HG03432 (cell line): Measurements from ENCODE around the gene ACAP1.
A peak's percentile ranks its signal among the peaks of the same experiment; 100 is the strongest.

Experiments
- ATAC-seq: cut with Tn5 transposase; IDR thresholded peaks from one replicate; pipeline ENCODE4 v1.9.1; 2021; ENCODE audit warnings: mild to moderate bottlenecking, moderate library complexity; ENCODE audit not compliant: unreplicated experiment

The ACAP1 gene

DNA sequence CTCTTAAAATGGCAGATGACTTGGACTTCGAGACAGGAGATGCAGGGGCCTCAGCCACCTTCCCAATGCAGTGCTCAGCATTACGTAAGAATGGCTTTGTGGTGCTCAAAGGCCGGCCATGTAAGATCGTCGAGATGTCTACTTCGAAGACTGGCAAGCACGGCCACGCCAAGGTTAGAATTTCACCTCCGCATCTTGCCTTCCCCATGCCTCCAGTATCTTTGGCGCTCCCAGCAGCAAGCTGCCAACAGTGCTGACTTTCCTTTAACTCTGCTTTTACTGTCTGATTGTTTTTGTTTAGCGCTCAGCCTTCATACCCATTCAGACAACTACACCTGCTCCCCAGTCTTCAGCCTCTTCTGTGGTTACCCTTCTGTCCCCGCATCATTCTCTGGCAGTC, 26.7 kb upstream of the ACAP1 start:
- ATAC-seq = no peak

DNA sequence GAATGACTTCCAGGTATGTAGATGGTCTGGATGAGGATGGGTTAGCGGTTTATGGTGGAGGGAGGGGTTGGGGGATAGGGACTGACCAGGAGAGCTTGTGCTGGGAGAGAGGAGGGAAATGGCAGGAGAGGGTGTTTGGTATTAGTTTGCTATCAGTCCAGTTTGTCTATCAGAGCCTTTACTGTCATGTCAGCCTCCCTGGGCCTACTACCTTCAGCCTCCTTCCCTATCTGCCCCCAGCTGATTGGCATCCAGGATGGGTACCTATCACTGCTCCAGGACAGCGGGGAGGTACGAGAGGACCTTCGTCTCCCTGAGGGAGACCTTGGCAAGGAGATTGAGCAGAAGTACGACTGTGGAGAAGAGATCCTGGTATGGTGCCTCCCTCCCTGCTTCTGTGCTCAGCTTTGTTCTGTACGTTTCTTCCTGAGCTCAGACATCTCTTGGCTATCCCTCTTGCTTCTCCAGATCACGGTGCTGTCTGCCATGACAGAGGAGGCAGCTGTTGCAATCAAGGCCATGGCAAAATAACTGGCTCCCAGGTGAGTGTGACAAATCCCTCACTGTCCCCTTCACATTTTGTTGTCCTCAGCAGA, 25.1 kb upstream of the ACAP1 start:
- ATAC-seq = no peak

DNA sequence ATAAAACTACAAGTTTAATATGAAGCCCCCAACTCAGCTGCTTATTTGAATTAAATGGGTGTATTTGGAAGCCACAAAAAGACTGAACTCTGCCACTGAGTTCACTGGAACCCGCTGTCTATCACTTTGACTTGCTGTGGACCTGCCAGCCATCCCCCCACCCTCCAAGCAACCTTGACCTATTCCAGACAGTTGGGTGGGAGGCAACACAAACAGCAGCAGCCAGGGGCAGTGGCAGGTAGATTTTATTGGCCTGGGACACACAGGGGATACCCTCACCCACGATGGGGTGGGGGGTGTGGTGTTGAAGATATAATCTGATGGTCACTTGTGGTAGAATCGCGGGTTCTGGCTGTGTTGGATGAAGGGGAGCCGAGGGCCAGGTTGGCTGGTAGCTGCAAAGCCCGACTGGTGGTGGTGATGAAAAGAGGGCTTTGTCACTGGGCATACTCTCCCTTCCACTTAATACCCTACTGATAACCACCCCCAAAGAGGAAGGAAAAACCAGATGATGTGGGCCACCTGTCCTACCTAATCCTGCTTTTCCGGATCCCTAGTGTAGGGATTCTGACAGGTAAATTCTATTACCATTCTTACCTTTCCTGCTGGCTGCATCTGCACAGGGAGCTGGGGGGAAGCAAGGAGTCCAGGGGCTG, 23.8 kb upstream of the ACAP1 start:
- ATAC-seq = no peak

DNA sequence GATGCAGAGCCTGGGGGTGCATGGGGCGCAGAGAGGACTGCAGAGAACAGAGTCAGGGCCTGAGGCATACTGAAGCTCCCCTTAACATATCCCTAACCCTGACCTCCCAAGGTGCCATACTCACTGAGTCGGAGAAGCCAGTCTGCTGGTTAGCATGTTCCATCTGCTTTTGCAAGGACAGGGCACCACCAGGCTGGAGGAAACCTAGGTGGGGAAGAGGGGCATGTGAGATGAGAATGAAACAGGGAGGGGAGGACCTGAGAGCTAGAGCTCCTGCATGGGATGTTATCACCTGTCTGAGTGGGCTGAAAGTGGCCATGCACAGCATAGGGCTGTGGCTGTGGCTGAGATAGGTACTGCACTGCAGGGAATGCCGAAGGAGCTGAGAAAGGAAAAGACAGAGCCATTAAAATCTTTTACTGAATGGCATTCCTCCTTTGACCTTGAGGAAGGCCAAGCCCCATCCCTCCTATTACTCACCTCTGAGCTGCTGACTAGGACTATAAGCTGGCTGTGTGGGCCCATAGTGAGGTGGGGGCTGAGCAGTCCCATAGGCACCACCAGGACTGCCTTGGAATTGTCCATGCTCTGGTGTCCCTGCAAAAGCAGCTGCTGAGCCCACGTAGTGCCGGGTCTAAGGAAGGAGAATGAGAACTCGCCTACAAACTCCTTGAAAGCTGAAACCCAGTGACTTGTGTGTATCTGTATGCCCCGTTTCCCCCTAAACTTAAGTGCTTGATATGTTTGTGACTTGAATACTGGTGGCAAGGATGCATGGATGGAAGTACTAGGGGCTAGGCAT, 23.0 kb upstream of the ACAP1 start:
- no peak for ATAC-seq

DNA sequence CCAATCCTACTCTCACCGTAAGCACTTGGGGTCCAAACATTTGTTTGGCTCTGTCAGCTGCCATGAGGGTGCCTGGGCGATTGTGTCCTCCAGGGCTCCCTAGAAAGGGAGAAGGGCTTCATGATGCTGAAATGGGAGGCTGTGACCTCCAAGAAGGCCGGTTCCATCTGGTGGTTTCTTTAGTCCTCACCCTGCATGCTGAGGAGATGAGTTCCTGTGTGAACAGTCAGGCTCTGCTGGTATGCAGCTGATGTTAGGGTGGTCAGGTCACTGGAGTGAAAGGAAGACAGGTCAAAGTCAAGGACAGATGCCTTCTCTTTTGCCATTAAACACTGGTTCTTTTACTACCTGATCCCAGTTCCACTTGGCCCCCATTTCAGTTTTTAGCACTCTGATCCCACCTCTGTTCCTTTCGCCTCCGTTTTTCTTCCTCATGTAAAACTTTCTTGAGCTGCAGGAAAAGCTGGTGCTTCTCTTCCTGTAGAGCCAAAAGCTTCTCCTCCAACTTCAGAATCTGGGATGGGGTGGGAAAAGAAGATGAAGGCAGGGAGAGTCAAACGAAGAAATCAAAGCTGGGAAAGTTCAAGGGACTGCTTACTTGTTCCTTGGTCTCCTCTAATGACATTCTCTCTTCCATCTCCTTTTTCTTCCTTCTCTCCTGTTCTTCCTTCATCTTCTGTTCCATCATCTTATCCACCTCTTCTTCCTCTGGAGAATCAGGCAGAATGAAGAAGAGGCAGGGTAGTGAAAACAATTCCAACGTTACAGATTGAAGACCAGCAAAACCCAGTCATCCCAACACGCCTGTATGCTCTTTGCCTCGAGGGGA, 22.2 kb upstream of the ACAP1 start:
- no peak for ATAC-seq

DNA sequence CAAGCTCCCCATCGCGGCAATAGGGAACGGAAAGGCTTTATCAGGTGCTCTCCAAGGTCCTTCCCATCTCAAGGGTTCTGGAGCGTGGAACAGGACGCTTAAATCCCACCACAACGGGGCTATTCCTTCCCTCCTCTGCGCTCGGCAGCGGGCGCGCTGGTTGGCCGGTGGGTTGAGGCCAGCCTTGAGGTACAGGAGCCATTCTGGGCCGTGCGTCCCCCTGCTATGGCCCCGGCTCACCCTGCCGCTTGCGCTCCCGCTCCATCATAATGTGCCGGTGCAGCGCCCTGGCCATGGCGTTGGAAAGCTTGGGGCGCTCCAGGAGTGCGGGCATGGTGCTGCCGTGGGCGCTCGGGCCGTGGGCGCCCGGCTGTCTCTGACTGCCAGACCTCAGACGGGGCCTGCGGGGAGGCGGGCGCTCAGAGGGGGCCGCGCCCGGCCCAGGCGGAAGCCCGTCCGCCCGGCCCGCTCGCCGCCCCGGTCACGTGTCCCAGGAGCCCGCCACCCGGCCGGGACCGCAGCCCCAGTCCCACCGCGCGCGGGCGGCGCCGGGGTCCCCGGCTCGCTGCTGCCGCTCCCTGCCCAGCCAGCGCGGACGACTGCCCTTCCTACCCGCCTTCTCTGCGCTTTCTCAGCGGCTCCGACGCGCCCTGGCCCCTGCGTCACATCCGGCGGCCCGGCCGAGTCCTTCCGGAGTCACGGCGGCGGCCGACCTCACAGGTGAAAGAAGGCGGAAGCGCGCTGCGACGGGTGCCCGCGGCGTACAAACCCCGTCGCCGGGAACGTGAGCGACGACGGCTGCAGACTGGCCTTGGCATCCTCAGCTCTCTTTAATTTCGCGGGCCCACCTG, 21.4 kb upstream of the ACAP1 start, which contains the start of gene GPS2:
GPS2 (minus strand) TSS at position 642 of the 851 bp plus-strand sequence; CDS start at position 334, 308 bp downstream.
- peak; percentile 76 for ATAC-seq

DNA sequence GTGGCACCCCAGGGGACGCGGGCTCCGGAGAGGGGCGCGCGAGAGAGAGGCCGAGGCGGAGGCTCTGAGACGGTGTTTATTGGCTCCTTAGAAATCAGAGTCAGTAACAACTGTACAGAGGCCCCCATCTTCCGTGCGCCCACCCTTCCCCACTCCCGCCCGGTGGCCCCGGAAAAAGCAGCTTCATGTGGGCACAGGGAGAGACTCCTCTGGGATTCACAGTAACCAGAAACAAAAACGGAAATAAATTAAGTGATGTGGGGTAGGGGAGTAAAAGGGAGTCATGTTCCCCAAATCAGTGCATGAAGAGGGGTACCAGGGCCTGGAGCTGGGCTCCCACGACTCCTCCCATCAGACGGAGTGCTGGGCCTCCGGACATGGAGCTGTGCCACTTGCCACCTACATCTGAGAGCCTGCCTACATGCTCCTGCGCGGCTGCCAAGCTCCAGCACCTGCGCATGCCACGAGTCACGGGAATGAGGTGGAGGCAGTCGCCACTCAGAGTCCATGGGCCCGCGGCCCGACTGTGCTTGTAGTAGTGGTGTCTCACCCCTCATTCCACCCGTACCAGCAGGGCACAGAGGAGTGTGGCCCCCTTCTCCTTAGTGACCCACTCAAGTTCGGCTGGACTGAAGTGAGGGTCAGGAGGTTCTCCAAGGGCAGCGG, 20.6 kb upstream of the ACAP1 start:
- ATAC-seq = no peak

DNA sequence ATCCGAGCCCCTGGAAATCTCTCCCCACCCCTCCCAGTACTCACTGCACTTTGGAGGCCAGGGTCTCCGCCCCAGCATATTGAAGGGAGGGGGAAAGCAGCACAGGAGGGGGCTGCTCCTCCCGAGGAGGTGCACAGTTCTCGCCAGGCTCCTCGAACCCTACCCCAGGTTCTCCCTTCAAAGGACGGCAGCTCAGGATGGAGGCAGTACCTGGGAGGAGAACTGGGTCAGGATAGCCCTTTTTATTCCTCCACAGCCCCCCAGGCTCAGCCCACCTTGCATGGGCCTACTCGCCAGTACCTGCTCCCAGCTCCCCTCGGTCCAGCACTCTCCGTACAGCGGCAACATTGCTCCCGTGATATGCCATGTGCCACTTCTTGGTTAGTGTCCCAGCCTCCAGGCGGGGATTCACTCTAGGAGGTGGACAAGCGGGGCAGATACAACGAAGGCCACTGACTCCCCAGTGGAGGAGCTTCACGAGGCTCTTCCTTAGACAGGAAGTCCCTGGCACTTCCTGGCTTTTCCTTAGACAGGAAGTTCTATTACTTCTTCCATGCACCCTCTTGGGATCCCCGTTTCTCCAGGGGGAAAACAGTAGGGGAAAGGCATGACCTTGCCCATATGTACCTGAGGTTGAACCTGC, 19.0 kb upstream of the ACAP1 start:
- no peak for ATAC-seq

DNA sequence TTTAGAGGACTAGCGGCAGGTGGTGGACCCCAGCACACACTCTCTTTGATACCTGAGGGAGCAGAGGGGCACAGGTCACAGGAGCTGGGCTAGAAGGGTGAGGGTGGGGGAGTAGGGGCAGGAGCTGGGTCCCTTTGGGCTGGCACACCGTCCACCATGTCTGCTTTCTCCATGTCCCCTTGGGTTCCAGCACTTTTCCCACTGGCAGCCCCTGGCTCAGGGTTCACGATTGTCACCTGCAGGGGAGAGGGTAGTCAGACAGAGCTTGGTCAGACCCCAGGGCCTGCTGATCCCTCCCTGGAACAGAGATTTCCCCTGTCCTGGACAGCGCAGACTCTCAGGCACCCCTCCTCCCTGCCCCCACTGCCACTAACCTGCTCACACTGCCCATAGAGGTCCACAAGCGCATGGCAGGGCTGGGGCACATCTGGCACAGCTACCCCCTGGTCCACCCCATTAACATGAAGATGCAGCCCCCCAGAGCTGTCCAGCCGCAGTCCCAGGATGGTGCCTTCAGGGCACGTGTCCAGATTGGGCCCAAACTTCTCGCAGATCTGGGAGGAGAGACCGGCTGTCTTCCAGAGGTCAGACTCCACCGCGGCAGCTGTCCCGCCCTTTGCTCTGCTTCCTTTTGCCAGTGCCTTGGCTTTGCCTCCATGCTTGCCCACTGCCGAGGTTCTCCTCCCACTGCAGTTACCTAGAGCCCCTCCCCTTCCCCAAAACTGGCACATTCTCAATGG, 18.0 kb upstream of the ACAP1 start:
- ATAC-seq = no peak

DNA sequence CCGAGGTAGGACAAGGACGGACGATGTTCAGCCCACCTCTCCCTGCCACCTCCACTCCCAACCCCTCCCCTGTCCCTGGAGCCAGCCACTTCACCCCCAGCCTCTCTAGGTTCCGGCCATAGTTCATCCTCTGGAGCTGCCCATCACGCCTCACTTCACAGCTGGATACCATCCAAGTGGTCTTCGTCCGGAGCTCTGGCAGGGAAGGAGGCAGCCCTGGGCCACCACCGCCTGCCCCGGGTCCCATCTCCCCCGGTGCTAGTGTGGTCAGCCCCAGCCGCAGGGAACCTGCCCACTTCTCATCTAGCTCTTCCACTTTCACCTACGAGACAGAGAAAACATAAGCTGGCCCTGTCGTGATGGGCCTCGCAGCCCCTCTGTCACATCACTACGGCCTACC, 14.9 kb upstream of the ACAP1 start:
- no peak for ATAC-seq

DNA sequence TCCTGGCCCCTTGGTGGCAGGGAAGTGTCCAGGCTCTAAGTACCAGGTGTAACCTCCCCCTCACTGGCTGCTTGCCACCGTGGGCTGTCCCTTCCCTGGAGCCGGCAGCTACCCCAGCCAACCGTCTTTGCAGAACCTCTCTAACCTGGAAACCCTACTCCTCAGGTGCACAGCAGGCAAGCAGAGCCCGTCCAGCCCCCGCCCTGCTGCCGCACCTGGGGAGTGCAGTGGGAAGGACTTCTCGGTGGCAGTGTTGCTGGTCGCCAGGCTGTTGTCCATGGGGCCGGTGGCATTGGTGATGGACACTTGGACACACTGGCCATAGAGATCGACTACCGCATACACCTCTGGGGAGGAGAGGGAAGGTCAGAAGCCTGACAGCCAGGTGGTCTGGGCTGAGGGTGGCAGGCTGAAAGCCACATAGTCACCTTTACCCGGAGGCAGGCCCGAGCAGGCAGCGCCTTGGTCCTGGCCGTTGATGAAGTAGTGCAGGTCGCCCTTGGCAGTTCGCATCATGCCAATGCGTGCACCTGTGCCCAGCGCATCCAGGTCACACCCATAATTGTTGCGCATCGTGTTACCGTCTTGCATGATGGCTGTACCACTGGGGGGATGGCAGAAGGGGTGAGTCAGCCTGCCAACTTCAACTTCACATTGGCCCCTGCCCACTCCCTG, 13.7 kb upstream of the ACAP1 start:
- ATAC-seq = no peak

DNA sequence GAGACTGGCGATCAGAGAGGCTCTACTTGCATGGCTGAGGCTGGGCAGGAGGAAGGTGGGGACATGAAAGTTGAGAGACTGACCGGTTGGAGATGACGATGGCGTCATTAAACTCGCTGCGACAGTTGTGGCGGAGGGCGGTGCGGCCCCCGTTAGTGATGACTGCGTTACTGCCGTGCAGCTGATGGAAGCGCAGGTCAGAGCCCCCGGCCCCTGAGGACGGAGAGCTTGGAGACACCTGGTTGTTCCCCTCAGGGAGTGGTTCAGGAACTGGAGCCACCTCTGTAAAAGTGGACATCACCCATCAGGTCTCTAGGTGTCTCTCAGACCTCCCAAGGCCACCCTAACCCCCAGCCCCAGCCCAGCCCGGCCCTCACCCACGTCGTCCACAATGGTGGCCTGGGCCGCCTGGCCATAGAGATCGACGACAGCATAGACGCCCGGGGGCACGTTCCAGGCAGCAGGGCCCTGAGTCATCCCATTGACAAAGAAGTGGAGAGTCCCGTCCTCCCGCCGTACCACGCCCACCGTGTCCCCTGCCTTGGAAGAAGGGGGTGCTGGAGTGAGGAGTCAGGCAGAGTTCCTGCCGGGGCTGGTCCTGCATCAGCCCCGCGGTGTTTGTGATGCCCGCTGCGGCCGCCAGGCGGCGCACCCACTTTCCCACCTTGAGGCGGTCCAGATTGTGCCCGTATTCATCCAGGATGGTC, 12.4 kb upstream of the ACAP1 start:
- no peak for ATAC-seq

DNA sequence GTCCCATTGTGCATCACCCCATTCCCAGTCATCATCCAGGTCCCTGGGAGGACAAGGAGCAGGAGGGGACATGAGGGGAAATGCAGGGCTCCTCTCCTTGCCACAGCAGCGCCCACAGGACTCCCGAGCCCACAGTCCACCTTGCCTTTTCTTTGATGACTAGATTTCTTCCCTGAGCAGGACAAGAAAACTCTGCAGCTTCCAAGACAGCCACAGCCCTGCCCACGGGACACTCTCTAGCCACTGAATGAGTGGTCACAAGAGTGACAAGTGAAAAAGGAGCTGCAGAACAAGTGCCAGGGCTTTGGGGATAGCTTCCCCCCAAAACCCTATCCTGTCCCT, 11.9 kb upstream of the ACAP1 start:
- ATAC-seq = no peak

DNA sequence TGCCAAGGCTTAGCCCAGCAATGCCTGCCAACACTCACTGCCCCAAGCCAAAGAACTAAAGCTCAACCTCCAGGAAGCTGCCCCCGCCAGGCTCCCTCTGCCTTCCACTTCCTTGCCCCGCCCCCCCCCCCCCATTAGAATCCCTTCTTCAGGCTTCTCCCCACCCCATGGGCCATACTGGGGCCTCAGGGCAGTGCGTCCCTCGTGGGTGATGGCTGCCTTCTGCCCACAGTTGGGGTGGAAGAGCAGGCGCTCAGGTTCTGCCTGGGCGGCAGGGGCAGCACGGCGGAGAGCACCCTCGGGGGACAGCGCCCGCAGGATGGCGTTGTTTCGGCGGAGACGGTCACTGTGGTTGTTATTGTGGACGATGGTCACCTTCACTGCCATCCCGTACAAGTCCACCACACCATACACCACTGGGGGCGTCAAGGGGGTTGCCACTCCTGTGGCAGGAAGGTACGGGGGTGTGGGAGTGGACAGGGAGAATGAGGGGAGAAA, 11.2 kb upstream of the ACAP1 start:
- no peak for ATAC-seq

DNA sequence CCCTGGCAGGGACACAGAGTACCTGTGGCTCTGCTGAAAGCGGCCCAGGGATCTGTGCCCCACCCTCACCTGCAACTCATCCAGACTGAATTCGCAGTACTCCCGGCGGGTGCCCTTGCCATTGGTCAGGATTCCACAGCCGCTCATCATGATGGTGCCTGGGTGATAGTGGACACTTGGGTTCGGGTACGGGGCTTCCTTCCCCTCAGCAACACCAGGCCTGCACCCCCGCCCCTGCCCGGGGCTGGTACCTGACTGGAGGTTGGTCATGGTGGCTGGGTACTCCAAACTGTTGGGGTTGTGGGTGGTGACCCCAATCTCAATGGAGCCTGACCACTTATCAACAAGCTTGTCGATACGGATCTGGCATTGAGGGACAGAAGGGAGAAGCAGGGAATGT, 10.1 kb upstream of the ACAP1 start:
- ATAC-seq = no peak

DNA sequence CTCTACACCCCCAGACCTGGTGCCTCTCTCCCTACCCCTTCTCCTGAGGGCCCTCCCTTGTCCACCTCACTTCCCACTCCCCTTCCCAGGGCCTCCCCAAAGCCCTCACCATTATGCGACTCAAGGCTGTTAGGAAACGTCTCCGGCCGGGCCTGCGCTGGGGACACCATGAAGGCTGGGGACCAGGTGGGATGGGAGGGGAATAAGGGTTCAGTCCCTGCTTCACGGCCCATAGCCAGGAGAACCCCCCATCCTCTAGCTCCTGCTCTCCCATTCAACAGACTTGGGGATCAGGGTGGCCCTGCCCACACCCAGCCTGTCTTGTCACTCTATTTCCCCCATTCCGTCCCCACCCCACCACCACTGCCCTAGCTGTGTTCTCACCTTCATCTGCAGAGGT, 9.3 kb upstream of the ACAP1 start:
- no peak for ATAC-seq

DNA sequence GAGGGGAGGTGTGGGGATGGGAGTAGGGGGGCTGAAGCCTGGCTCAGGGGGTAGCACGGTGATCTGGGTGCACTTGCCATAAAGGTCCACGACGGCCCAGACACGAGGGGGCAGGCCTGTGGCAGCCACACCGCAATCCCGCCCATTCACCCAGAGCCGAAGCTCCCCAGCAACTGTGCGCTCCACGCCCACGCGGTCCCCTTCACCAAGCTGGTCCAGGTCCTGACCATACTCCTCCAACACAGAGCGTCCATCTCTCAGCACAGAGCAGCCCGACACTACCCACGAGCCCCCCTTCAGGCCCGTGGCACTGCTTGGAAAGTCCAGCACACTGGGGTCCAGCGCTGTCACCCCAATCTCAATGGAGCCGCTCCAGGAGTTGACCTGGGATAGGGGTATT, 8.8 kb upstream of the ACAP1 start:
- ATAC-seq = no peak
